Body of pancreas (tissue), 4 donors: ENCODE results near the gene POR.

Source experiments
- CTCF ChIP-seq, 7 experiments: fragments of 450-650 bp in 4 of 7; fragments of 200-600 bp in 3 of 7; sonication (generic) in 3 of 7; IDR thresholded peaks; one replicate each; pipeline ENCODE4 v1.5.1; 2016 to 2019; ENCODE audit warnings: antibody characterized with exemption in 7 of 7
- POLR2A ChIP-seq, 3 donors: fragments of 450-650 bp; IDR thresholded peaks; one replicate each; pipeline ENCODE4 v1.6.1; 2016; ENCODE audit warnings: antibody characterized with exemption in 3 of 3, mild to moderate bottlenecking in 2 of 3

- TF ChIP-seq CTCF (IDR thresholded peaks at IDR 0.05) (no peak), POLR2A (IDR thresholded peaks at IDR 0.05) (no peak)
These were observed 31.4 kb downstream of the POR start for GRCh38 chr7:75946207-75946855.
